Neural cell (in vitro differentiated cells): ENCODE data around the gene LRBA. TPM values are rescaled to one million over a fixed set of nuclear protein-coding genes. Genes with fewer than 3 reads are reported as not detected.

Source experiments
- H2AFZ ChIP-seq: fragments of 200-600, 300-800 bp; sonication (generic), shearing (Covaris generic); 2 replicates; pipeline ENCODE4 v1.6.0; 2014; ENCODE audit warnings: low read depth, mild to moderate bottlenecking, antibody characterized with exemption, low read length, moderate library complexity
- H3F3A ChIP-seq: fragments of 200-600 bp; shearing (Covaris generic); 2 replicates; pipeline ENCODE4 v1.6.1; 2016; ENCODE audit warnings: mild to moderate bottlenecking, moderate library complexity, mixed read lengths, antibody characterized with exemption, low read length; ENCODE audit not compliant: insufficient read depth, poor library complexity, severe bottlenecking
- H3K27ac ChIP-seq: fragments of 200-600, 300-800 bp; sonication (generic), shearing (Covaris generic); 2 replicates; pipeline ENCODE4 v1.5.1; 2014; ENCODE audit warnings: mild to moderate bottlenecking, low read length, moderate library complexity
- H3K27me3 ChIP-seq: fragments of 300-800, 200-600 bp; sonication (generic), shearing (Covaris generic); 2 replicates; pipeline ENCODE4 v1.6.0; 2014; ENCODE audit warnings: mild to moderate bottlenecking, low read depth, low read length, moderate library complexity; ENCODE audit not compliant: insufficient read depth
- H3K36me3 ChIP-seq: fragments of 300-800, 200-600 bp; sonication (generic), shearing (Covaris generic); 2 replicates; pipeline ENCODE4 v1.5.1; 2014; ENCODE audit warnings: mild to moderate bottlenecking, antibody characterized with exemption, low read length, moderate library complexity; ENCODE audit not compliant: insufficient read depth
- H3K4me2 ChIP-seq: fragments of 300-800, 200-600 bp; sonication (generic), shearing (Covaris generic); 2 replicates; pipeline ENCODE4 v1.6.0; 2014; ENCODE audit warnings: mild to moderate bottlenecking, low read length
- H3K4me3 ChIP-seq: fragments of 300-800, 200-600 bp; sonication (generic), shearing (Covaris generic); 2 replicates; pipeline ENCODE4 v1.5.1; 2014; ENCODE audit warnings: mild to moderate bottlenecking, low read length, moderate library complexity
- H3K79me2 ChIP-seq: fragments of 200-600 bp; shearing (Covaris generic); replicated peaks from 2 replicates; pipeline ENCODE4 v1.6.0; 2014; ENCODE audit warnings: mild to moderate bottlenecking, low read length, moderate library complexity; ENCODE audit not compliant: insufficient read depth
- H3K9ac ChIP-seq: fragments of 300-800, 200-600 bp; sonication (generic), shearing (Covaris generic); 2 replicates; pipeline ENCODE4 v1.6.1; 2016; ENCODE audit warnings: mild to moderate bottlenecking, low read length, mixed read lengths
- H3K9me2 ChIP-seq: fragments of 200-600 bp; shearing (Covaris generic); 2 replicates; pipeline ENCODE4 v1.6.1; 2016; ENCODE audit warnings: mild to moderate bottlenecking, low read length, mixed read lengths; ENCODE audit not compliant: insufficient read depth
- H3K9me3 ChIP-seq: fragments of 200-600, 300-800 bp; sonication (generic), shearing (Covaris generic); 2 replicates; pipeline ENCODE4 v1.6.1; 2016; ENCODE audit warnings: mild to moderate bottlenecking, mixed run types, low read length, moderate library complexity, mixed read lengths
- H4K20me1 ChIP-seq: fragments of 200-600 bp; shearing (Covaris generic); 2 replicates; pipeline ENCODE4 v1.6.1; 2016; ENCODE audit warnings: mild to moderate bottlenecking, mixed run types; ENCODE audit not compliant: insufficient read depth
- CTCF ChIP-seq: fragments of 450-650 bp; IDR thresholded peaks from 2 replicates; pipeline ENCODE4 v1.5.1; 2014; ENCODE audit warnings: antibody characterized with exemption, mild to moderate bottlenecking, moderate library complexity; ENCODE audit not compliant: poor library complexity, severe bottlenecking
- EP300 ChIP-seq: fragments of 450-650 bp; conservative IDR thresholded peaks from 2 replicates; pipeline ENCODE4 v1.6.1; 2014; ENCODE audit warnings: antibody characterized with exemption, mild to moderate bottlenecking, moderate library complexity; ENCODE audit not compliant: poor library complexity, severe bottlenecking
- EZH2 ChIP-seq: fragments of 200-600, 300-800 bp; shearing (Covaris generic), sonication (generic); IDR thresholded peaks from 2 replicates; pipeline ENCODE4 v1.6.1; 2014; ENCODE audit warnings: antibody characterized with exemption, low read length, borderline replicate concordance, mild to moderate bottlenecking; ENCODE audit not compliant: insufficient read depth, poor library complexity, severe bottlenecking
- MXI1 ChIP-seq: fragments of 450-650 bp; conservative IDR thresholded peaks from 2 replicates; pipeline ENCODE4 v1.6.1; 2014; ENCODE audit warnings: antibody characterized with exemption, mild to moderate bottlenecking; ENCODE audit not compliant: poor library complexity, severe bottlenecking
- POLR2AphosphoS5 ChIP-seq: IDR thresholded peaks from 2 replicates; pipeline ENCODE4 v1.6.1; 2012
- RAD21 ChIP-seq: fragments of 450-650 bp; conservative IDR thresholded peaks from 2 replicates; pipeline ENCODE4 v1.6.1; 2014; ENCODE audit warnings: antibody characterized with exemption, mild to moderate bottlenecking, moderate library complexity
- SMC3 ChIP-seq: fragments of 450-650 bp; conservative IDR thresholded peaks from 2 replicates; pipeline ENCODE4 v1.6.1; 2014; ENCODE audit warnings: antibody characterized with exemption, mild to moderate bottlenecking, moderate library complexity; ENCODE audit not compliant: poor library complexity
- TAF1 ChIP-seq: IDR thresholded peaks from 2 replicates; pipeline ENCODE4 v1.6.1; 2012; ENCODE audit warnings: low read depth
- polyA plus RNA-seq: library from polyadenylated mRNA; depleted of rRNA; stranded (reverse); fragments of >200 nt; gene quantifications from 2 replicates; pipeline ENCODE4 v1.2.3, GENCODE V29; 2014
- TF ChIP-seq, protein P1 (sequence below): IDR thresholded peaks from 2 replicates; pipeline ENCODE4 v1.6.1; 2012; ENCODE audit warnings: borderline replicate concordance

Gene LRBA
- polyA plus RNA-seq, 1 donor from 2014 or later: 7.1 TPM

- no peaks in the 10 kb centered on the region for H3F3A ChIP-seq
- H3K4me2 ChIP-seq: no peak overlapping the region
- no peak overlapping the region for H2AFZ ChIP-seq
- TF ChIP-seq CTCF (no peak), MXI1 (no peak), TAF1 (no peak), EP300 (no peak), RAD21 (no peak), SMC3 (no peak), EZH2 (no peak), POLR2AphosphoS5 (no peak)
- TF ChIP-seq, protein P1, sequence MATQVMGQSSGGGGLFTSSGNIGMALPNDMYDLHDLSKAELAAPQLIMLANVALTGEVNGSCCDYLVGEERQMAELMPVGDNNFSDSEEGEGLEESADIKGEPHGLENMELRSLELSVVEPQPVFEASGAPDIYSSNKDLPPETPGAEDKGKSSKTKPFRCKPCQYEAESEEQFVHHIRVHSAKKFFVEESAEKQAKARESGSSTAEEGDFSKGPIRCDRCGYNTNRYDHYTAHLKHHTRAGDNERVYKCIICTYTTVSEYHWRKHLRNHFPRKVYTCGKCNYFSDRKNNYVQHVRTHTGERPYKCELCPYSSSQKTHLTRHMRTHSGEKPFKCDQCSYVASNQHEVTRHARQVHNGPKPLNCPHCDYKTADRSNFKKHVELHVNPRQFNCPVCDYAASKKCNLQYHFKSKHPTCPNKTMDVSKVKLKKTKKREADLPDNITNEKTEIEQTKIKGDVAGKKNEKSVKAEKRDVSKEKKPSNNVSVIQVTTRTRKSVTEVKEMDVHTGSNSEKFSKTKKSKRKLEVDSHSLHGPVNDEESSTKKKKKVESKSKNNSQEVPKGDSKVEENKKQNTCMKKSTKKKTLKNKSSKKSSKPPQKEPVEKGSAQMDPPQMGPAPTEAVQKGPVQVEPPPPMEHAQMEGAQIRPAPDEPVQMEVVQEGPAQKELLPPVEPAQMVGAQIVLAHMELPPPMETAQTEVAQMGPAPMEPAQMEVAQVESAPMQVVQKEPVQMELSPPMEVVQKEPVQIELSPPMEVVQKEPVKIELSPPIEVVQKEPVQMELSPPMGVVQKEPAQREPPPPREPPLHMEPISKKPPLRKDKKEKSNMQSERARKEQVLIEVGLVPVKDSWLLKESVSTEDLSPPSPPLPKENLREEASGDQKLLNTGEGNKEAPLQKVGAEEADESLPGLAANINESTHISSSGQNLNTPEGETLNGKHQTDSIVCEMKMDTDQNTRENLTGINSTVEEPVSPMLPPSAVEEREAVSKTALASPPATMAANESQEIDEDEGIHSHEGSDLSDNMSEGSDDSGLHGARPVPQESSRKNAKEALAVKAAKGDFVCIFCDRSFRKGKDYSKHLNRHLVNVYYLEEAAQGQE: no peak
- H3K27ac ChIP-seq: no peak overlapping the region
- no peaks in the 10 kb centered on the region for H3K9me3 ChIP-seq
- H3K9ac ChIP-seq: no peak overlapping the region
- no peaks in the 10 kb centered on the region for H3K36me3 ChIP-seq
- H3K79me2 ChIP-seq: no peaks in the 10 kb centered on the region
- H4K20me1 ChIP-seq: no peaks in the 10 kb centered on the region
- no peak overlapping the region for H3K4me3 ChIP-seq
- no peaks in the 10 kb centered on the region for H3K9me2 ChIP-seq
- no peaks in the 10 kb centered on the region for H3K27me3 ChIP-seq
Measured at GRCh38 chr4:151055539-151055938, 40.5 kb upstream of the LRBA start.

- H3K9me2 ChIP-seq: no peaks in the 10 kb centered on the region
- no peaks in the 10 kb centered on the region for H4K20me1 ChIP-seq
- TF ChIP-seq EP300: no peak
- no peak for TF ChIP-seq EZH2
- no peak for TF ChIP-seq CTCF
- no peak for TF ChIP-seq POLR2AphosphoS5
- TF ChIP-seq MXI1: no peak
- TF ChIP-seq TAF1: no peak
- TF ChIP-seq, protein P1: no peak
- TF ChIP-seq RAD21: no peak
- TF ChIP-seq SMC3: no peak
- no peaks in the 10 kb centered on the region for H3K79me2 ChIP-seq
- H3K4me2 ChIP-seq: no peak overlapping the region
- no peaks in the 10 kb centered on the region for H3F3A ChIP-seq
- H2AFZ ChIP-seq: no peak overlapping the region
- H3K9ac ChIP-seq: no peak overlapping the region
- H3K36me3 ChIP-seq: no peaks in the 10 kb centered on the region
- H3K27ac ChIP-seq: no peak overlapping the region
- no peaks in the 10 kb centered on the region for H3K27me3 ChIP-seq
- H3K9me3 ChIP-seq: no peaks in the 10 kb centered on the region
- no peak overlapping the region for H3K4me3 ChIP-seq
Measured at GRCh38 chr4:151052785-151053184, 37.7 kb upstream of the LRBA start.
